GM23338 (cell line): ENCODE measurements around the gene ARMH4. TPM values are rescaled to one million over a fixed set of nuclear protein-coding genes. Genes with fewer than 3 reads are reported as not detected.

ENCODE experiments used
- ATAC-seq: fragments of 200-7000 bp; cut with Tn5 transposase; 3 replicates; pipeline ENCODE4 v1.9.1; 2020
- DNase-seq: peaks from one replicate; pipeline ENCODE4 v3.0.0-alpha.2; 2015; ENCODE audit warnings: low spot score
- H2AFZ ChIP-seq: fragments of 200-600 bp; sonication (generic); 2 replicates; pipeline ENCODE4 v1.8.0; 2016; ENCODE audit warnings: antibody characterized with exemption, mild to moderate bottlenecking, moderate library complexity
- H3F3A ChIP-seq: fragments of 200-600 bp; sonication (generic); replicated peaks from 2 replicates; pipeline ENCODE4 v1.8.0; 2017; ENCODE audit warnings: antibody characterized with exemption, mixed run types, low read depth
- H3K27ac ChIP-seq: fragments of 200-600 bp; sonication (generic); 2 replicates; pipeline ENCODE4 v1.6.1; 2016; ENCODE audit warnings: low read depth
- H3K27me3 ChIP-seq: fragments of 200-600 bp; sonication (generic); 2 replicates; pipeline ENCODE4 v1.8.0; 2016; ENCODE audit warnings: mild to moderate bottlenecking, mixed run types, moderate library complexity; ENCODE audit not compliant: insufficient read depth
- H3K36me3 ChIP-seq: fragments of 200-600 bp; sonication (generic); 2 replicates; pipeline ENCODE4 v1.8.0; 2016; ENCODE audit warnings: mild to moderate bottlenecking; ENCODE audit not compliant: insufficient read depth
- H3K4me1 ChIP-seq: fragments of 200-600 bp; sonication (generic); 2 replicates; pipeline ENCODE4 v1.8.0; 2016; ENCODE audit warnings: mild to moderate bottlenecking, moderate library complexity; ENCODE audit not compliant: insufficient read depth
- H3K4me2 ChIP-seq: fragments of 200-600 bp; sonication (generic); 2 replicates; pipeline ENCODE4 v1.7.1; 2017; ENCODE audit warnings: mixed run types
- H3K4me3 ChIP-seq: fragments of 200-600 bp; sonication (generic); 2 replicates; pipeline ENCODE4 v1.6.1; 2016; ENCODE audit warnings: mixed run types
- H3K79me2 ChIP-seq: fragments of 200-600 bp; sonication (generic); replicated peaks from 2 replicates; pipeline ENCODE4 v1.8.0; 2017; ENCODE audit warnings: mild to moderate bottlenecking; ENCODE audit not compliant: insufficient read depth
- H3K9me2 ChIP-seq: fragments of 200-600 bp; sonication (generic); 2 replicates; pipeline ENCODE4 v1.8.0; 2017; ENCODE audit not compliant: insufficient read depth
- H4K20me1 ChIP-seq: fragments of 200-600 bp; sonication (generic); replicated peaks from 2 replicates; pipeline ENCODE4 v1.8.0; 2017; ENCODE audit warnings: mild to moderate bottlenecking; ENCODE audit not compliant: insufficient read depth
- H3K27ac Mint-ChIP-seq: 2 replicates; pipeline ENCODE4 v1.8.0; 2020; ENCODE audit warnings: inconsistent platforms, mild to moderate bottlenecking, moderate library complexity, mixed read lengths
- H3K27me3 Mint-ChIP-seq: 3 replicates; pipeline ENCODE4 v1.8.0; 2022; ENCODE audit warnings: low read depth, mild to moderate bottlenecking, moderate library complexity, mixed read lengths, inconsistent platforms; ENCODE audit not compliant: insufficient read depth, poor library complexity
- H3K36me3 Mint-ChIP-seq: 3 replicates; pipeline ENCODE4 v1.8.0; 2021; ENCODE audit warnings: low read depth, mild to moderate bottlenecking, inconsistent platforms, moderate library complexity, mixed read lengths
- H3K4me1 Mint-ChIP-seq: 3 replicates; pipeline ENCODE4 v1.8.0; 2020; ENCODE audit warnings: mild to moderate bottlenecking, inconsistent platforms, mixed read lengths
- H3K4me3 Mint-ChIP-seq: 3 replicates; pipeline ENCODE4 v1.8.0; 2021; ENCODE audit warnings: moderate library complexity, mild to moderate bottlenecking, inconsistent platforms, mixed read lengths
- H3K9me3 Mint-ChIP-seq: 3 replicates; pipeline ENCODE4 v1.8.0; 2020; ENCODE audit warnings: moderate library complexity, mild to moderate bottlenecking, inconsistent platforms, mixed read lengths
- CREB1 ChIP-seq: fragments of 250-450 bp; sonication (Bioruptor Pico); IDR thresholded peaks from 2 replicates; pipeline ENCODE4 v1.5.0; 2020; ENCODE audit warnings: low read depth, mild to moderate bottlenecking, moderate library complexity
- EZH2 ChIP-seq: fragments of 200-600 bp; sonication (generic); IDR thresholded peaks from one replicate; pipeline ENCODE4 v1.8.0; 2017; ENCODE audit warnings: antibody characterized with exemption, mild to moderate bottlenecking, low read depth; ENCODE audit not compliant: unreplicated experiment
- EZH2phosphoT487 ChIP-seq: fragments of 200-600 bp; sonication (generic); IDR thresholded peaks from one replicate; pipeline ENCODE4 v1.8.1; 2018; ENCODE audit warnings: antibody characterized with exemption; ENCODE audit not compliant: unreplicated experiment
- JUNB ChIP-seq: IDR thresholded peaks from one replicate; pipeline ENCODE4 v1.6.1; 2016; ENCODE audit warnings: antibody characterized with exemption; ENCODE audit not compliant: unreplicated experiment
- NANOG ChIP-seq: IDR thresholded peaks from 2 replicates; pipeline ENCODE4 v1.6.1; 2016; ENCODE audit warnings: antibody characterized with exemption, borderline replicate concordance
- POLR2AphosphoS5 ChIP-seq: IDR thresholded peaks from 2 replicates; pipeline ENCODE4 v1.6.1; 2016; ENCODE audit warnings: antibody characterized with exemption, low read depth
- REST ChIP-seq: IDR thresholded peaks from one replicate; pipeline ENCODE4 v1.6.1; 2018; ENCODE audit warnings: antibody characterized with exemption; ENCODE audit not compliant: unreplicated experiment
- STAT1 ChIP-seq: IDR thresholded peaks from one replicate; pipeline ENCODE4 v1.6.1; 2016; ENCODE audit warnings: antibody characterized with exemption; ENCODE audit not compliant: unreplicated experiment
- ZNF114 ChIP-seq: fragments of 250-450 bp; sonication (Bioruptor Pico); IDR thresholded peaks from 2 replicates; pipeline ENCODE4 v1.5.0; 2020; ENCODE audit warnings: mild to moderate bottlenecking, moderate library complexity
- ZNF331 ChIP-seq: fragments of 250-450 bp; sonication (Bioruptor Pico); IDR thresholded peaks from 2 replicates; pipeline ENCODE4 v1.5.0; 2020; ENCODE audit warnings: low read depth, mild to moderate bottlenecking, moderate library complexity
- polyA plus RNA-seq: library from polyadenylated mRNA; unstranded; fragments of >200 nt; fragmentation: Nextera tagmentation; extraction: Ambion mirVana; gene quantifications from 2 replicates; pipeline ENCODE4 v1.2.1, GENCODE V29; 2016
- total RNA-seq: library from RNA; depleted of rRNA; stranded (reverse); fragments of >200 nt; shearing (Covaris generic); gene quantifications from 2 replicates; pipeline ENCODE4 v1.2.3, GENCODE V29; 2014
- TF ChIP-seq, protein P1 (sequence below): IDR thresholded peaks from 2 replicates; pipeline ENCODE4 v1.6.1; 2016; ENCODE audit warnings: antibody characterized with exemption
- TF ChIP-seq, protein P2 (sequence below): fragments of 250-450 bp; sonication (Bioruptor Pico); IDR thresholded peaks from 2 replicates; pipeline ENCODE4 v1.5.0; 2020; ENCODE audit warnings: mild to moderate bottlenecking, moderate library complexity
- TF ChIP-seq, protein P3 (sequence below), 2 experiments: fragments of 200-600 bp in 1 of 2; sonication (generic) in 1 of 2; conservative IDR thresholded peaks; 2 replicates each; pipeline versions ENCODE4 v1.5.1 to v1.6.1; 2016 to 2017; ENCODE audit warnings: antibody characterized with exemption in 2 of 2, low read depth in 2 of 2, mild to moderate bottlenecking in 2 of 2, moderate library complexity in 1 of 2

Gene ARMH4
- total and polyA plus RNA-seq, 2 experiments from 2014 or later: 15.5 to 20.2 TPM

DNA sequence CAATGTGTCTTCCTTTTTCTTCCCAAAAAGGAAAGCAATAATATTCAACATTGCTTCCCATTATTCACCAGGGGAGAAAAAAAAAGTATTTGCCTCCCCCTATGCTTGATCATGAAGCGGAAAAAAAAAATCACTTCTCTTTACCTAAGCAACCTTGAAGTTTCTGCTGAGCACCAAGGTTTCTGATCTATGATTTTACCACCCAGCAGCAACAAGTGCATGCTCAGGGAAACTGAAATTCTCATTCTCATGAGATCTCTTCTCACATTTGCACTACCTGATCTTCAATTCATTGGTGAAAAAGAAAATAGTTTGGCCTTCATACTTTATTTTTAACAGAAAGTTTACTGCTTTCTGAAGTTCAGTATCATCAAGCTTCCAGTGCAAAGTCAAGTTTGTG, 125.8 kb downstream of the ARMH4 start:
- Histone ChIP-seq H3K27me3 (no peaks in the 10 kb centered on the region), H4K20me1 (no peaks in the 10 kb centered on the region), H3K36me3 (no peaks in the 10 kb centered on the region), H3F3A (no peaks in the 10 kb centered on the region), H3K27ac (no peak overlapping the region), H3K4me3 (no peak overlapping the region), H2AFZ (no peak overlapping the region), H3K4me2 (no peak overlapping the region), H3K9me2 (no peaks in the 10 kb centered on the region), H3K79me2 (no peaks in the 10 kb centered on the region), H3K4me1 (no peaks in the 10 kb centered on the region)
- ATAC-seq: no peak
- H3K27me3 Mint-ChIP-seq: no peaks in the 10 kb centered on the region
- no peaks in the 10 kb centered on the region for H3K36me3 Mint-ChIP-seq
- DNase-seq: no peak
- no peak overlapping the region for H3K27ac Mint-ChIP-seq
- TF ChIP-seq, protein P1, sequence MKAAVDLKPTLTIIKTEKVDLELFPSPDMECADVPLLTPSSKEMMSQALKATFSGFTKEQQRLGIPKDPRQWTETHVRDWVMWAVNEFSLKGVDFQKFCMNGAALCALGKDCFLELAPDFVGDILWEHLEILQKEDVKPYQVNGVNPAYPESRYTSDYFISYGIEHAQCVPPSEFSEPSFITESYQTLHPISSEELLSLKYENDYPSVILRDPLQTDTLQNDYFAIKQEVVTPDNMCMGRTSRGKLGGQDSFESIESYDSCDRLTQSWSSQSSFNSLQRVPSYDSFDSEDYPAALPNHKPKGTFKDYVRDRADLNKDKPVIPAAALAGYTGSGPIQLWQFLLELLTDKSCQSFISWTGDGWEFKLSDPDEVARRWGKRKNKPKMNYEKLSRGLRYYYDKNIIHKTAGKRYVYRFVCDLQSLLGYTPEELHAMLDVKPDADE: no peak
- TF ChIP-seq CREB1 (CRISPR knock-in tag) (no peak), REST (no peak), EZH2 (no peak), ZNF114 (no peak), NANOG (no peak), POLR2AphosphoS5 (no peak), EZH2phosphoT487 (no peak), STAT1 (no peak), JUNB (no peak), ZNF331 (CRISPR knock-in tag) (no peak)
- TF ChIP-seq, protein P2, sequence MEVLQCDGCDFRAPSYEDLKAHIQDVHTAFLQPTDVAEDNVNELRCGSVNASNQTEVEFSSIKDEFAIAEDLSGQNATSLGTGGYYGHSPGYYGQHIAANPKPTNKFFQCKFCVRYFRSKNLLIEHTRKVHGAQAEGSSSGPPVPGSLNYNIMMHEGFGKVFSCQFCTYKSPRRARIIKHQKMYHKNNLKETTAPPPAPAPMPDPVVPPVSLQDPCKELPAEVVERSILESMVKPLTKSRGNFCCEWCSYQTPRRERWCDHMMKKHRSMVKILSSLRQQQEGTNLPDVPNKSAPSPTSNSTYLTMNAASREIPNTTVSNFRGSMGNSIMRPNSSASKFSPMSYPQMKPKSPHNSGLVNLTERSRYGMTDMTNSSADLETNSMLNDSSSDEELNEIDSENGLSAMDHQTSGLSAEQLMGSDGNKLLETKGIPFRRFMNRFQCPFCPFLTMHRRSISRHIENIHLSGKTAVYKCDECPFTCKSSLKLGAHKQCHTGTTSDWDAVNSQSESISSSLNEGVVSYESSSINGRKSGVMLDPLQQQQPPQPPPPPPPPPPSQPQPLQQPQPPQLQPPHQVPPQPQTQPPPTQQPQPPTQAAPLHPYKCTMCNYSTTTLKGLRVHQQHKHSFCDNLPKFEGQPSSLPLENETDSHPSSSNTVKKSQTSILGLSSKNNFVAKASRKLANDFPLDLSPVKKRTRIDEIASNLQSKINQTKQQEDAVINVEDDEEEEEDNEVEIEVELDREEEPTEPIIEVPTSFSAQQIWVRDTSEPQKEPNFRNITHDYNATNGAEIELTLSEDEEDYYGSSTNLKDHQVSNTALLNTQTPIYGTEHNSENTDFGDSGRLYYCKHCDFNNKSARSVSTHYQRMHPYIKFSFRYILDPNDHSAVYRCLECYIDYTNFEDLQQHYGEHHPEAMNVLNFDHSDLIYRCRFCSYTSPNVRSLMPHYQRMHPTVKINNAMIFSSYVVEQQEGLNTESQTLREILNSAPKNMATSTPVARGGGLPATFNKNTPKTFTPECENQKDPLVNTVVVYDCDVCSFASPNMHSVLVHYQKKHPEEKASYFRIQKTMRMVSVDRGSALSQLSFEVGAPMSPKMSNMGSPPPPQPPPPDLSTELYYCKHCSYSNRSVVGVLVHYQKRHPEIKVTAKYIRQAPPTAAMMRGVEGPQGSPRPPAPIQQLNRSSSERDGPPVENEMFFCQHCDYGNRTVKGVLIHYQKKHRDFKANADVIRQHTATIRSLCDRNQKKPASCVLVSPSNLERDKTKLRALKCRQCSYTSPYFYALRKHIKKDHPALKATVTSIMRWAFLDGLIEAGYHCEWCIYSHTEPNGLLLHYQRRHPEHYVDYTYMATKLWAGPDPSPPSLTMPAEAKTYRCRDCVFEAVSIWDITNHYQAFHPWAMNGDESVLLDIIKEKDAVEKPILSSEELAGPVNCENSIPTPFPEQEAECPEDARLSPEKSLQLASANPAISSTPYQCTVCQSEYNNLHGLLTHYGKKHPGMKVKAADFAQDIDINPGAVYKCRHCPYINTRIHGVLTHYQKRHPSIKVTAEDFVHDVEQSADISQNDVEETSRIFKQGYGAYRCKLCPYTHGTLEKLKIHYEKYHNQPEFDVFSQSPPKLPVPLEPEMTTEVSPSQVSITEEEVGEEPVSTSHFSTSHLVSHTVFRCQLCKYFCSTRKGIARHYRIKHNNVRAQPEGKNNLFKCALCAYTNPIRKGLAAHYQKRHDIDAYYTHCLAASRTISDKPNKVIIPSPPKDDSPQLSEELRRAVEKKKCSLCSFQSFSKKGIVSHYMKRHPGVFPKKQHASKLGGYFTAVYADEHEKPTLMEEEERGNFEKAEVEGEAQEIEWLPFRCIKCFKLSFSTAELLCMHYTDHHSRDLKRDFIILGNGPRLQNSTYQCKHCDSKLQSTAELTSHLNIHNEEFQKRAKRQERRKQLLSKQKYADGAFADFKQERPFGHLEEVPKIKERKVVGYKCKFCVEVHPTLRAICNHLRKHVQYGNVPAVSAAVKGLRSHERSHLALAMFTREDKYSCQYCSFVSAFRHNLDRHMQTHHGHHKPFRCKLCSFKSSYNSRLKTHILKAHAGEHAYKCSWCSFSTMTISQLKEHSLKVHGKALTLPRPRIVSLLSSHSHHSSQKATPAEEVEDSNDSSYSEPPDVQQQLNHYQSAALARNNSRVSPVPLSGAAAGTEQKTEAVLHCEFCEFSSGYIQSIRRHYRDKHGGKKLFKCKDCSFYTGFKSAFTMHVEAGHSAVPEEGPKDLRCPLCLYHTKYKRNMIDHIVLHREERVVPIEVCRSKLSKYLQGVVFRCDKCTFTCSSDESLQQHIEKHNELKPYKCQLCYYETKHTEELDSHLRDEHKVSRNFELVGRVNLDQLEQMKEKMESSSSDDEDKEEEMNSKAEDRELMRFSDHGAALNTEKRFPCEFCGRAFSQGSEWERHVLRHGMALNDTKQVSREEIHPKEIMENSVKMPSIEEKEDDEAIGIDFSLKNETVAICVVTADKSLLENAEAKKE: no peak
- TF ChIP-seq, protein P3, sequence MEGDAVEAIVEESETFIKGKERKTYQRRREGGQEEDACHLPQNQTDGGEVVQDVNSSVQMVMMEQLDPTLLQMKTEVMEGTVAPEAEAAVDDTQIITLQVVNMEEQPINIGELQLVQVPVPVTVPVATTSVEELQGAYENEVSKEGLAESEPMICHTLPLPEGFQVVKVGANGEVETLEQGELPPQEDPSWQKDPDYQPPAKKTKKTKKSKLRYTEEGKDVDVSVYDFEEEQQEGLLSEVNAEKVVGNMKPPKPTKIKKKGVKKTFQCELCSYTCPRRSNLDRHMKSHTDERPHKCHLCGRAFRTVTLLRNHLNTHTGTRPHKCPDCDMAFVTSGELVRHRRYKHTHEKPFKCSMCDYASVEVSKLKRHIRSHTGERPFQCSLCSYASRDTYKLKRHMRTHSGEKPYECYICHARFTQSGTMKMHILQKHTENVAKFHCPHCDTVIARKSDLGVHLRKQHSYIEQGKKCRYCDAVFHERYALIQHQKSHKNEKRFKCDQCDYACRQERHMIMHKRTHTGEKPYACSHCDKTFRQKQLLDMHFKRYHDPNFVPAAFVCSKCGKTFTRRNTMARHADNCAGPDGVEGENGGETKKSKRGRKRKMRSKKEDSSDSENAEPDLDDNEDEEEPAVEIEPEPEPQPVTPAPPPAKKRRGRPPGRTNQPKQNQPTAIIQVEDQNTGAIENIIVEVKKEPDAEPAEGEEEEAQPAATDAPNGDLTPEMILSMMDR (conservative IDR thresholded peaks at IDR 0.05; ENCODE audit: low read depth in 2 of 2): no peak
- no peaks in the 10 kb centered on the region for H3K9me3 Mint-ChIP-seq
- H3K4me1 Mint-ChIP-seq: no peaks in the 10 kb centered on the region
- H3K4me3 Mint-ChIP-seq: no peak overlapping the region
